HG03064 (cell line): ENCODE data around the gene EOGT.

Experiments
- ATAC-seq: cut with Tn5 transposase; IDR thresholded peaks from one replicate; pipeline ENCODE4 v1.9.1; 2021; ENCODE audit warnings: low read depth; ENCODE audit not compliant: unreplicated experiment

EOGT gene

GRCh38 chr3:69009559-69010410 is 3.7 kb downstream of the EOGT start:
- ATAC-seq: no peak

GRCh38 chr3:69008980-69009379 is 4.5 kb downstream of the EOGT start:
- ATAC-seq: no peak

- ATAC-seq: no peak
Observed at GRCh38 chr3:69005791-69006482, 7.5 kb downstream of the EOGT start.

DNA sequence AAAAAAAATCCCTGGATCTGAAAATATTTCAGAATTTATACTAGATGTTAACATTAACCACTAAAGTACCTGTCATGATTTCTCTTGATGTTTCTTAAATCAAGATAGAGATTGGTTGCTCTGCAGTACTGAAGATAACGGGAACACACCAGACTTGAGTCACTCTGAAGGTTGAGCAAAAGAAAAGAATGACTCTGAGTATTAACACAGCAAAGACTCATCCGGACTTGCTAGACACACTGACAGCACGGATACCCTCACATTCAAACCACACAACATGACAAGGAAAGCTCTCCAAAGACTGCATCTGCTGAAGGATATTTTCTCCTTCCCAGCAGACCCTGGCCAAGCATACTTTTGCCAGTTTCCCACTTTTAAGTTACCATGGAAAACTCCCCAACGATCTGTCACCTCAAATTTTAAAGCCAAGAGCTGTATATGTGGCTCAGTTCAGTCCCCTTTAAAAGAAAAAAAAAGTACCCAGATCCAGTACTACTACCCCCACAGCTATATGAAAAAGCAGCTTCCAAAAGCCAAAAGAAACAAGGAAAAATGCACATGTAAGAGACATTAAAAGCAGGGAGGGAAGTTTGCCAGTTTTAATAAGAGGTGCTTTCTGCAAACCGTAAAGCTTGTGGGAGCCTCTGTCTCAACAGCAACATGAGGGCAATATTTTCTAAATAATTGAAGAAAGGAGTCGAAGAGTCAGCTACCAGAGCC is 8.3 kb downstream of the EOGT start:
- ATAC-seq: no peak

- no peak for ATAC-seq
Observed at GRCh38 chr3:69004138-69004537, 9.3 kb downstream of the EOGT start.

GRCh38 chr3:68999605-69000004 is 13.9 kb downstream of the EOGT start:
- ATAC-seq: no peak

GRCh38 chr3:68999158-68999557 is 14.3 kb downstream of the EOGT start:
- ATAC-seq: no peak

- no peak for ATAC-seq
Observed at GRCh38 chr3:68997887-68998286, 15.6 kb downstream of the EOGT start.

DNA sequence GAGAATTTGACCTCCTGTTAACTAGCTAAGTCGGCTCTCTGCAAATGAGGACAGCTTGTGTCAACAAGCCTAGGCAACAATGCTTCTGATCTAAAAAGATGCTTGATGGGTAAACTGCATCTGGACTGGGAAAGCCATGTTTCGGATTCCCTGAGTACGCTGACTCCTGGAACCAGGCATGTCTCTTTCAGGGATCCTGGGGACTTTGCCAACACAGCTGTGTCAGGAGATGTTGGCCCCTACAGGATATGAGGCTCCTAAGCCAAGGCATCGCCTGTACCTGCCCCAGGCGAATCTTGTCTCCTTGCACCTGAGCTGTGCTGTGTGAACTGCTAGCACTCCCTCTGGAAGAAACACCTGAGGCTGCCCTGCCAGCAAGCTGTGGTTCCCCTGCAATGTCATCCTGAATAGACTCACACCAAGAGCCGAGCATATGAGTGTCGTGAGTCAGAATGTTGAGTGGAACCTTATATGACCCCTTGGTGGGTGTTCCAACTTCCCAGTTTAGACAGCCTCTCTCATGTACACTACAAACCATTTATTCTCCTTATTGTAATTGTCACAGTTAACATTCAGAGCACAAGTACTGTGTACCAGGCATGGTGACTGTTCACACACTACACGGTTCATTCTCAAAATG is 17.0 kb downstream of the EOGT start:
- no peak for ATAC-seq

GRCh38 chr3:68988740-68989139 is 24.7 kb downstream of the EOGT start:
- no peak for ATAC-seq

DNA sequence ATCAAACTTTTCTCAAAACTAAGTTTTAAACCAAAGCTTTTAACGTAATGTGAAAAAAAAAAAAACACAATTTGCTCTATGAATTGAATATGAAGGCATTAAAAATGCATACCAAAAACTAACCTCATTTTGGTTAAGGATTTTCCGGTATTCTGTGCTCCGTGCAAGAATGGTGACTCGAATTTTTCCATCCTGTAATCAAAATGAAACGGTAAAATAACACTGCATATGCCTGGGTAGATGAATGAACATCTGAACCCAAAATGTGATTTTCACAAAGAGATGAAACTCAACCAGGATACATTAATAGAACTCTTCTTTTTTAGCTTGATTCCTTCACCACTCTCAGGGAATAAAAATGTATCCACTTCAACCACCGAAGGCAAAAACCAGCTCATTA is 26.2 kb downstream of the EOGT start:
- ATAC-seq: no peak

GRCh38 chr3:68986496-68987208 is 26.8 kb downstream of the EOGT start:
- no peak for ATAC-seq

DNA sequence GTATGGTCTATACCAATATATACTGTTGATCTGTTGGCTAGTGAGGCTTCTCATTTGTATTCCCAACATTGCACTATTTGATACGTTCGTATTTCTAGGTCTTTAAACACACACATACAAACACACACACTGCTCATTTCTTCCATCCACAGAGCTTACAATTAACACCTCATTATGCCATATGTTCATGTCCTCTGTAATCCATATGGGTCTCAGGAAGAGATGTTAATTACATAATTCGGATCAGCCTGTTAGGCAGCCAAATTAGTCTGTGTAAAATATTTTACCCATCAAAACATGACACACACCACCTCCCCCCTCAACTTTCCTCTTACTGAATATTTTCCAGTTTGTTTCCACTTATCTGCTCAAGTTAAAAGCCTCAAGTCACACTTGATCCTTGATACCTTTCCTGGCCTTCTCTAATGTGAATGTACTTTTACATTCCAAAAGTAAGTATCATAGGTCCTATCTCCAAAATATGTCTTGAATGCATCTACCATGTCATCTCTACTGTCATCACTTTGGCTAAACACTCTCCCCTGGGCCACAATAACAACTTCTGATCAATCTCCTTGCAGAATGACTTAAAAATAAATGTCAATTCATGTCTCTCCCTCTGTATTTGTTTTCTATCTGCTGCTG is 28.2 kb downstream of the EOGT start:
- no peak for ATAC-seq

- ATAC-seq: no peak
Observed at GRCh38 chr3:68984011-68984530, 29.4 kb downstream of the EOGT start.

GRCh38 chr3:68977486-68978167 is 35.9 kb downstream of the EOGT start:
- ATAC-seq: no peak

GRCh38 chr3:68974711-68975110 is 38.8 kb downstream of the EOGT start:
- no peak for ATAC-seq

GRCh38 chr3:68973639-68974038 is 39.8 kb downstream of the EOGT start:
- no peak for ATAC-seq

DNA sequence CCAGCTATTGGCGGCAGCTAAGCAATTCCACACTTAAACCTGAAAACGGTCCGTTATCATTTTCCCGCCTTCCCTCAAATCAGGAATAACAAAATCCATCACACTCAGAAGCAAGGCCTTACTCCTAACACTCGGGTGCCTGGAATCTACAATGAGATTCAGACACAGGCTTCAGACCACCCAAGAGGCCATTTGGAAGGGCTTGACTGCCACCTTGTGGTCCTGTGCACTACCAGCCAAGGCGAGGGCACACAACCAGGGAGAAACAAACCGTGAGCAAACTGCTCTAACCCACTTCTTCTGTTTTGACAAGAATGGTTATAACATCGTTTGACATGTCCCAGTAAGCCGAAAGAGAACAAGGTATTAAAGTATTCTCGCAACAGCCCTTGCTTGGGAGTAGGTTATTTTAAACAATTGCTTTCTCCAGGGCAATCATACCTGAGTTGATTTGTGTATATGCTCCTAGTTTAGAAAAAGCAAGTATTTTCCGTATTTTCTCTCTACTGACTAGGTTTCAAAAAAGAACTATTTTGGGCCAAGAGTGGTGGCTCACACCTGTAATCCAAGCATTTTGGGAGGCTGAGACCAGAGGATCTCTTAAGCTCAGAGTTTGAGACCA is 41.0 kb downstream of the EOGT start:
- ATAC-seq: peak; percentile 88

- no peak for ATAC-seq
Observed at GRCh38 chr3:68964694-68965093, 48.8 kb downstream of the EOGT start.
